Cardiac muscle cell (in vitro differentiated cells and primary cell): ENCODE data around the gene SERPINE1. TPM values are rescaled to one million over a fixed set of nuclear protein-coding genes. Genes with fewer than 3 reads are reported as not detected.
"Not testable (repeated sequence)": the region's sequence is repeated elsewhere in the genome, so short reads cannot be mapped to it uniquely, and the experiment has no call there.

ENCODE experiments used
- DNase-seq, 2 donors: peaks; one replicate each; pipeline versions ENCODE4 v3.0.0 to v3.0.0-alpha.2; 2010 to 2017; ENCODE audit warnings: low read depth in 1 of 2, low spot score in 1 of 2
- H3K27ac ChIP-seq: fragments of 200-600 bp; sonication (generic); 2 replicates; pipeline ENCODE4 v1.5.1; 2016
- H3K27me3 ChIP-seq: fragments of 200-600 bp; sonication (generic); 2 replicates; pipeline ENCODE4 v1.6.0; 2016; ENCODE audit warnings: control low read depth
- H3K36me3 ChIP-seq: fragments of 200-600 bp; sonication (generic); 2 replicates; pipeline ENCODE4 v1.5.1; 2016; ENCODE audit warnings: control low read depth
- H3K4me1 ChIP-seq: fragments of 200-600 bp; sonication (generic); 2 replicates; pipeline ENCODE4 v1.8.1; 2017; ENCODE audit warnings: low read depth, mild to moderate bottlenecking, mixed run types
- H3K4me3 ChIP-seq: fragments of 200-600 bp; sonication (generic); 2 replicates; pipeline ENCODE4 v1.5.1; 2016; ENCODE audit warnings: mild to moderate bottlenecking
- H3K9me3 ChIP-seq: fragments of 200-600 bp; sonication (generic); 2 replicates; pipeline ENCODE4 v1.5.1; 2017; ENCODE audit warnings: low read depth, mild to moderate bottlenecking, control low read depth
- CTCF ChIP-seq: IDR thresholded peaks from 2 replicates; pipeline ENCODE4 v1.5.1; 2012; ENCODE audit warnings: low read depth, mild to moderate bottlenecking, low read length
- polyA plus RNA-seq: library from polyadenylated mRNA; unstranded; fragments of >200 nt; fragmentation: Nextera tagmentation; extraction: Ambion mirVana; gene quantifications from 2 replicates; pipeline ENCODE4 v1.2.1, GENCODE V29; 2016
- total RNA-seq: library from RNA; depleted of rRNA; stranded (reverse); fragments of >200 nt; gene quantifications from 2 replicates; pipeline ENCODE4 v1.2.3, GENCODE V29; 2016

The SERPINE1 gene
- total and polyA plus RNA-seq, 2 experiments from 2014 or later = 1.1 to 1.9 TPM

- Histone ChIP-seq H3K27ac (no peak overlapping the region), H3K36me3 (no peaks in the 10 kb centered on the region), H3K4me1 (peaks cover 12% of the 10 kb centered on the region), H3K4me3 (no peak overlapping the region), H3K9me3 (no peaks in the 10 kb centered on the region), H3K27me3 (no peaks in the 10 kb centered on the region)
- no peak for TF ChIP-seq CTCF
- peak in 1 of 2 donors; percentile 51 for DNase-seq
These were observed 1.3 kb downstream of the SERPINE1 start for GRCh38 chr7:101128040-101128834.

GRCh38 chr7:101129603-101130117 is 2.8 kb downstream of the SERPINE1 start:
- Histone ChIP-seq H3K27me3 (no peaks in the 10 kb centered on the region), H3K36me3 (no peaks in the 10 kb centered on the region), H3K9me3 (no peaks in the 10 kb centered on the region), H3K4me1 (peaks cover 12% of the 10 kb centered on the region), H3K27ac (no peak overlapping the region), H3K4me3 (no peak overlapping the region)
- DNase-seq = no peak
- no peak for TF ChIP-seq CTCF

- not testable (repeated sequence) for H3K9me3 ChIP-seq, H3K4me1 ChIP-seq, H3K27me3 ChIP-seq, H3K4me3 ChIP-seq, H3K27ac ChIP-seq, H3K36me3 ChIP-seq
- peak in 1 of 2 donors; percentile 39 for DNase-seq
These were observed 6.0 kb downstream of the SERPINE1 start for GRCh38 chr7:101132626-101133600.

GRCh38 chr7:101133621-101134398 is 6.9 kb downstream of the SERPINE1 start:
- H3K4me3 ChIP-seq = no peak overlapping the region
- H3K4me1 ChIP-seq = peaks cover 4% of the 10 kb centered on the region
- DNase-seq = peak in 1 of 2 donors; percentile 74
- no peak for TF ChIP-seq CTCF
- no peak overlapping the region for H3K27ac ChIP-seq
- H3K9me3 ChIP-seq = no peaks in the 10 kb centered on the region
- H3K36me3 ChIP-seq = no peaks in the 10 kb centered on the region
- H3K27me3 ChIP-seq = no peaks in the 10 kb centered on the region

GRCh38 chr7:101134399-101134980 is 7.6 kb downstream of the SERPINE1 start:
- no peak overlapping the region for H3K27ac ChIP-seq
- H3K9me3 ChIP-seq = no peaks in the 10 kb centered on the region

More at GRCh38 chr7:101134399-101134980, 7.6 kb downstream of the SERPINE1 start:
- H3K4me3 ChIP-seq = no peak overlapping the region
- H3K27me3 ChIP-seq = no peaks in the 10 kb centered on the region
- DNase-seq = peak in 1 of 2 donors; percentile 72
- peaks cover 4% of the 10 kb centered on the region for H3K4me1 ChIP-seq
- no peaks in the 10 kb centered on the region for H3K36me3 ChIP-seq
- TF ChIP-seq CTCF = no peak
